Left ventricle myocardium inferior (tissue), 1 donor: ENCODE results near the gene TBC1D16. TPM values are rescaled to one million over a fixed set of nuclear protein-coding genes. Genes with fewer than 3 reads are reported as not detected.

Experiments
- DNase-seq: peaks from one replicate; pipeline ENCODE4 v3.0.0-alpha.2; 2020
- H3K27ac ChIP-seq: fragments of 200-600 bp; replicated peaks from 2 replicates; pipeline ENCODE4 v1.8.0; 2021
- H3K27me3 ChIP-seq: fragments of 200-600 bp; 2 replicates; pipeline ENCODE4 v1.8.0; 2021; ENCODE audit warnings: low read depth
- H3K36me3 ChIP-seq: fragments of 200-600 bp; 2 replicates; pipeline ENCODE4 v1.8.0; 2021
- H3K4me1 ChIP-seq: fragments of 200-600 bp; 2 replicates; pipeline ENCODE4 v1.8.0; 2021
- H3K4me3 ChIP-seq: fragments of 200-600 bp; 2 replicates; pipeline ENCODE4 v1.8.0; 2021; ENCODE audit warnings: mild to moderate bottlenecking, moderate library complexity
- H3K9me3 ChIP-seq: fragments of 200-600 bp; replicated peaks from 2 replicates; pipeline ENCODE4 v1.8.0; 2021
- intact Hi-C: fragments of 100-400 bp; cut with micrococcal nuclease; formaldehyde crosslinking; loops from one replicate; pipeline ENCODE4 v1.11.0; 2022
- total RNA-seq: library from RNA; stranded (reverse); fragmentation: NEBNext Ultra II Directional; extraction: Animal tissue kit (Norgen Biotek cat#: 25700); gene quantifications from one replicate; pipeline ENCODE4 v1.2.1, GENCODE V29; 2021
- TF ChIP-seq, protein P1 (sequence below): fragments of 200-600 bp; IDR thresholded peaks from 2 replicates; pipeline ENCODE4 v1.8.0; 2021; ENCODE audit warnings: antibody characterized with exemption, mild to moderate bottlenecking, borderline replicate concordance
- donor health status: DM: no; HTN: yes; CAD: no; lungs with severe emphysema.

TBC1D16 gene
- total RNA-seq, 1 donor from 2014 or later: 15.9 TPM

DNA sequence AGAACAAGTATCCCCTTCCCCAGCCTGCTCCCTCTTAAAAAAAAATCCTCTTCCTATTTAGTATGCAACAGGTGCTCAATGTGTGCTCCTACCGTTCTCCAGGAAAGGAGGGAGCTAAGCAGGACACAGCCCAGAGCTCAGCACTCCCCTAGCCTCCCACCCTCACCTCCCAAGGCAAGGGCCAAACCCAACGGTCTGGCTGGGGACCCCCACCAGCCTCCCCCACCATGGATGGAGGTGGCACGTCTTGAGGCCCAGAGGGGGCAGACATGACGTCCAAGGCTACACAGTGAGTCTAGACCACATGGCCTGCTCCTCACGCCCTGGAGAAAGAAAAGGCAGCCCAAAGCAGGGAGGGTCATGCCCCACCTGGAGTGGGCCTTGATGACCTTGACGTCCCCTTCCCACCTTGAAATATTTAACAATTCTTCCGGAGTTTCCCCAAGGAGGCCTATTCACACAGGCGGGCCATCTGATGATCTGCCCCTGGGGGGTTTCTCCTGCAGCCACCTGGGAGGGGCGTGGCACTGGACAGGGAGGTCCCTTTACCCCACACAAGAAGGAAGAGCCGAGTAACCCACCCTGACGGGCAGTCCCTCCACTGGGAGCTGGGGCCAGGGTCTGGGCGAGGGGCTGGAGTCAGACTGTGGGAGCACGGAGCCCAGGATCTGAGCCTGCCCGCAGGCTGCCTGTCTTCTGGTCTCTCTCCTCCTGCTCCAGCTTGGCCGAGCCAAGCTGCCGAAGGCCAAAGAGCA lies 107.0 kb downstream of the TBC1D16 start:
- H3K27ac ChIP-seq: no peak overlapping the region
- no peaks in the 10 kb centered on the region for H3K36me3 ChIP-seq
- TF ChIP-seq, protein P1, sequence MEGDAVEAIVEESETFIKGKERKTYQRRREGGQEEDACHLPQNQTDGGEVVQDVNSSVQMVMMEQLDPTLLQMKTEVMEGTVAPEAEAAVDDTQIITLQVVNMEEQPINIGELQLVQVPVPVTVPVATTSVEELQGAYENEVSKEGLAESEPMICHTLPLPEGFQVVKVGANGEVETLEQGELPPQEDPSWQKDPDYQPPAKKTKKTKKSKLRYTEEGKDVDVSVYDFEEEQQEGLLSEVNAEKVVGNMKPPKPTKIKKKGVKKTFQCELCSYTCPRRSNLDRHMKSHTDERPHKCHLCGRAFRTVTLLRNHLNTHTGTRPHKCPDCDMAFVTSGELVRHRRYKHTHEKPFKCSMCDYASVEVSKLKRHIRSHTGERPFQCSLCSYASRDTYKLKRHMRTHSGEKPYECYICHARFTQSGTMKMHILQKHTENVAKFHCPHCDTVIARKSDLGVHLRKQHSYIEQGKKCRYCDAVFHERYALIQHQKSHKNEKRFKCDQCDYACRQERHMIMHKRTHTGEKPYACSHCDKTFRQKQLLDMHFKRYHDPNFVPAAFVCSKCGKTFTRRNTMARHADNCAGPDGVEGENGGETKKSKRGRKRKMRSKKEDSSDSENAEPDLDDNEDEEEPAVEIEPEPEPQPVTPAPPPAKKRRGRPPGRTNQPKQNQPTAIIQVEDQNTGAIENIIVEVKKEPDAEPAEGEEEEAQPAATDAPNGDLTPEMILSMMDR: no peak
- intact Hi-C loops: no loop called here
- peaks cover 18% of the 10 kb centered on the region for H3K4me1 ChIP-seq
- peaks cover 90% of the 10 kb centered on the region for H3K27me3 ChIP-seq
- H3K4me3 ChIP-seq: no peak overlapping the region
- no peak for DNase-seq
- H3K9me3 ChIP-seq: no peaks in the 10 kb centered on the region

DNA sequence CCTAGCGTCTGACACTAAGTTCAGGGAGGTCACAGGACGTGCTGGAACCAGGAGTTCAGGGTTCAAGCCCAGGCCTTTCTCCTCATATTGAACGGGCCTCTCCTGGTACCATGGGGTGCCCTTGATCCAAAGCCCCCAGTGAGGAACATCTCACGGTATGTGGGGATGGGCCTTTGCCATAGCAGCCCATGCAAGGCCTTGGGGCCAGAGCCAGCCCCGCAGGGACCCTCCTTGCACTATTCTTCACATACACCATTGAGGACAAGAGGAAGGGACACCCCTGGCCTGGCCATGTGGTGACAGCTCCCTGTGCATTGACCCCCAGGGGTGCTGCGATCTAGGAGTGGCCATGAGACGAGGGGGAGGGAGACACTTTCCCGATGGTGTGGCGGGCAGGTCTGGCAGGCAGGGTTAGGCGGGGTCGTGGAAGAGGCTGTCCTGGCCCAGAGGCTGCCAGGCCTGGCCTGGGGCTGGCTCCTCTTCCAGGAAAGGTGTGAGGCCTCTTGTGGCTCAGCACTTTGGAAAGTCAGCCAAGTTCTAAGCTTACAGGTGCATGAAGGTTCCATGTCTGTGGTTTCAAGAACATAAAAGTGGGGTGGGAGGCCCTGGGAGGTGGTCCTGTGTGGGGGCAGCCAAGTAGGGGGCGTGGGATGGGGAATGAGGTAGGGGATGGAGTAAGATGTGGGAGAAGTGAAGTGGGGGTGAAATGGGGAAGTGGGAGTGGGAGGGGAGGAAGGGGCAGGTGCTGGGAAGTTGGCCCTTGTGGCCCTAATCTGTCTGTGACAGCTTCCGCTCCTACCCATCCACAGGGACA lies 107.8 kb downstream of the TBC1D16 start:
- H3K36me3 ChIP-seq: no peaks in the 10 kb centered on the region
- no peak overlapping the region for H3K27ac ChIP-seq
- intact Hi-C loops: no loop called here
- DNase-seq: no peak
- peaks cover 18% of the 10 kb centered on the region for H3K4me1 ChIP-seq
- no peak overlapping the region for H3K4me3 ChIP-seq
- TF ChIP-seq, protein P1: no peak
- H3K27me3 ChIP-seq: peaks cover 97% of the 10 kb centered on the region
- no peaks in the 10 kb centered on the region for H3K9me3 ChIP-seq

GRCh38 chr17:79927136-79927661 lies 108.5 kb downstream of the TBC1D16 start:
- DNase-seq: no peak
- intact Hi-C loops: no loop called here
- Histone ChIP-seq H3K9me3 (no peaks in the 10 kb centered on the region), H3K4me1 (peaks cover 18% of the 10 kb centered on the region), H3K36me3 (no peaks in the 10 kb centered on the region), H3K27ac (no peak overlapping the region), H3K4me3 (no peak overlapping the region), H3K27me3 (peaks cover 97% of the 10 kb centered on the region)
- TF ChIP-seq, protein P1: no peak

GRCh38 chr17:79926605-79927135 lies 109.0 kb downstream of the TBC1D16 start:
- DNase-seq: no peak
- Histone ChIP-seq H3K27ac (no peak overlapping the region), H3K36me3 (no peaks in the 10 kb centered on the region), H3K4me1 (peaks cover 18% of the 10 kb centered on the region), H3K9me3 (no peaks in the 10 kb centered on the region), H3K4me3 (no peak overlapping the region), H3K27me3 (peaks cover 97% of the 10 kb centered on the region)
- intact Hi-C loops: no loop called here
- TF ChIP-seq, protein P1: no peak

- DNase-seq: no peak
- TF ChIP-seq, protein P1: no peak
- Histone ChIP-seq H3K36me3 (no peaks in the 10 kb centered on the region), H3K9me3 (no peaks in the 10 kb centered on the region), H3K27ac (no peak overlapping the region), H3K27me3 (peaks cover 97% of the 10 kb centered on the region), H3K4me3 (no peak overlapping the region), H3K4me1 (peaks cover 18% of the 10 kb centered on the region)
- intact Hi-C loops: no loop called here
These were observed 109.5 kb downstream of the TBC1D16 start for GRCh38 chr17:79926142-79926604.
